Measurements from ENCODE around the gene ERP29.
A peak's percentile ranks its signal among the peaks of the same experiment; 100 is the strongest.
"Not testable (repeated sequence)": the region's sequence is repeated elsewhere in the genome, so short reads cannot be mapped to it uniquely, and the experiment has no call there.

The ERP29 gene

DNA sequence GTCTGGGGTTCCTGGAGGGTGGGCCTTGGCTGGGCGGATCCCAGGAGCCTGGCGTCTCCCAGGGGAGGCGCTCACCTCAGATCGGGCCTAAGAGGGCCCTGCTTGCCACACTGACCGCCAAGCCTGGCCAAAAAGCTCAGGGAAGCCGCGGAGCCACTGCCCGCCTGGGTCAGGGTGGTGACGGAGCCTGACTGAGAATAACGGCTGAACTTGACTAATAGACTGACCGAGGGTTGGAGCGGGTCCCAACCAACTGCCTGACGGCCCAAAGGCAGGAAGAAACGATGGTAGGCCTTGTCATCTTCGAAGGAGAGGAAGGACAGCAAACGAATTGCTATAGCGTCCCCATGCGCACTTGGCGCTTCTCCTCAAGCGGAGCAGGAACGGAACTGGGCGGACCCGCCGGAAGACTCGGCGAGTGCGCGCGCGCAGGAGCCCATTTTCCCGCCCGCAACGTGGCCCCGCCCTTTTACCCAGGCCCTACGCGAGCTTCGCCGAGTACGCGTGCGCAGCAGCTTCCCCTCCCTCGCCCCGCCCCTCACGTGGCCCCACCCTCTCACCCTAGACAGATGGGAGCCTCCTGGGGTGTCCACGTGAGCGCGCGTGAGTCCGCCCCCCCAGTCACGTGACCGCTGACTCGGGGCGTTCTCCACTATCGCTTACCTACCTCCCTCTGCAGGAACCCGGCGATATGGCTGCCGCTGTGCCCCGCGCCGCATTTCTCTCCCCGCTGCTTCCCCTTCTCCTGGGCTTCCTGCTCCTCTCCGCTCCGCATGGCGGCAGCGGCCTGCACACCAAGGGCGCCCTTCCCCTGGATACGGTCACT is at the start of gene ERP29, which contains the start of gene TMEM116:
ERP29 (plus strand) TSS at position 652 of the 826 bp plus-strand sequence; CDS start at position 692, 40 bp downstream.
TMEM116 (minus strand) TSS at position 391 of the 826 bp plus-strand sequence. CDS start 7,895 bp downstream, outside the sequence.
- DNase-seq: peak; percentile 92

DNA sequence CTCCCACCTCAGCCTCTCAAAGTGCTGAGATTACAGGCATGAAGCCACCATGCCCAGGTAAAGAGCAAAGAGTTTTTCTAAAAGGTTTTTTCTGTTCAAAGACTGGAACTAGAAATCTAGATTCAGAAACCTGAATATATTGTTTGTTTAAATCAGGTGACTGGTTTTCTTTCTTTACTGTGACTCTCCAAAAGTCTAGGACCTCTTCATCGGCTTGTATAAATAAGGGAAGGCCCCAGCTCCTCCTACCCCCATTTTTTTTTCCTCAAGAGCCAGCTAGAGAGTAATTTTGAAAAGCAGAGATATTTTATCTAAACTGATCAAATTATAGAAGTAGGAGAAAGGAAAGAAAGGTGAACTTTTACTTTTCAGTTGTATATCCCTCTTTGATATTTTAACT is 48.3 kb upstream of the ERP29 start:
- DNase-seq: no peak

DNA sequence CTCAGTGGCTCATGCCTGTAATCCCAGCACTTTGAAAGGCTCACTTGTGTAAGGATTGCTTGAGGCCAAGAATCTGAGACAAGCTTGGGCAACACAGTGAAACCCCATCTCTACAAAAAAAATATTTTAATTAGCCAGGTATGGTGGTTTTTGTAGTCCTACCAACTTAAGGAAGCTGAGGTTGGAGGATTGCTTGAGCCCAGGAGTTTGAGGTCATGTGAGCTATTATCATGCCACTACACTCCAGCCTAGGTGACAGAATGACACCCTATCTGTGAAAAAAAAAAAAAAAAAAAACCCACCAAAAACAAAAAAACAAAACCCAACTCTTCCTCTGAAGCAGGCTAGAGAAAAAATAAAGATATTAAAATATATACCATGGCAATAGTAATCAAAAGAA is 41.4 kb upstream of the ERP29 start:
- no peak for DNase-seq

DNA sequence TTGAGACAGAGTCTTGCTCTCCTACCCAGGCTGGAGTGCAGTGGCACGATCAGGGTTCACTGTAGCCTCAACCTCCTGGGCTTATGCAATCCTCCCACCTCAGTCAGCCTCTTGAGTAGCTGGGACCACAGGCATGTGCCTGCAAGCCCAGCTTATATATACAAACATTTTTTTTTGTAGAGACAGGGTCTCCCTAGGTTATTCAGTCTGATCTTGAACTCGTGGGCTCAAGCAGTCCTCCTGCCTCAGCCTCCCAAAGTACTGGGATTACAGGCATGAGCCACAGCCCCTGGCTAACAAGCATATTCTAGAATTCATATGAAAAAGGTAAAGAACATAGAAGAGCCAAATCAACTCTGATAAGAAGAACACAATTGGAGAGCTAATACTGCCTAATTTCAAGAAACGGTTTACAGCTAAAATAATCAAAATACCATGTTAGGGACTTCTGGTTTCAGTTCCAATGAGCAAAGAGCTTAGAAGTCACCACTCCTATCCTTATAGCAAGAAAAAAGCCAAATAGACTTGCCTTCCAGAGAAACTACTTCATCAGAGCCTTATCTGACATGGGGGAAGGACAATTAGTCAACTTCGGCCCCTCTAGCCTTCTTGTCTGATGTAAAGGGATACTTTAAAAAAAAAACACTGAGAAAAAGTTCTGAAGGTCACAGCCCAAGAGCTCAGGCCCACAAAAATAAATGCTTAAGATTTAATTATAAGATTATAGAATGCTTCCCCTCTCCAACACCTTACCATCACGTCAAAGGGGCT is 37.9 kb upstream of the ERP29 start:
- no peak for DNase-seq

DNA sequence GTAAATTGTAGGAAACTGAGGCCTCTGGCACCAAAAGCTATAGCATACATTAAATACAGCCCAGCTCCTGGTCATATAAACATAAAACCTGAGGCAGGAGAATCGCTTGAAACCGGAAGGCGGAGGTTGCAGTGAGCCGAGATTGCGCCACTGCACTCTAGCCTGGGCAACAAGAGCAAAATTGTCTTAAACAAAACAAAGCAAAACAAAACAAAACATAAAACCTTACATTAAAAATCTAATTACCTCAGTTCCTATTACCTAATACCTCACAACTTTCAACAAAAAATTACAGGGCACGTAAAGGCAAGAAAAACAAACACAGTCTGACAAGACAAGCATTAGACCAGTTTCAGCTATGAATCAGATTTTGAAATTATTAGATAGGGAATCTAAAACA is 36.9 kb upstream of the ERP29 start:
- no peak for DNase-seq

DNA sequence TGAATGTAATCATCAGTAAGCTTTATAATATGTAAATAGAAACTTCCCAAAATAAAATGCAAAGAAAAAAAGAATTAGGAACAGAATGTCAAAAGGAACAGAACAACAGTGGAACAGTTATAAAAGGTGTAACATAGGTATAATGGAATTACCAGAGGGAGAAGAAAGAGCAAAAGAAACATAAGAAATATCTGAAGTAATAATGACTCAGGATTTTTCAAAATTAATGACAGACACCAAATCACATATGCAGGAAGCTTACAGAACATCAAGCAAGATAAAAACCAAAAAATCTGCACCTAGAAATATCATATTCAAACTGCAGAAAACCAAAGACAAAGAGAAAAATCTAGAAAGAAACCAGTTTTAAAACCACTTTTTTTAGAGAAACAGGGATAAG is 36.4 kb upstream of the ERP29 start:
- no peak for DNase-seq

DNA sequence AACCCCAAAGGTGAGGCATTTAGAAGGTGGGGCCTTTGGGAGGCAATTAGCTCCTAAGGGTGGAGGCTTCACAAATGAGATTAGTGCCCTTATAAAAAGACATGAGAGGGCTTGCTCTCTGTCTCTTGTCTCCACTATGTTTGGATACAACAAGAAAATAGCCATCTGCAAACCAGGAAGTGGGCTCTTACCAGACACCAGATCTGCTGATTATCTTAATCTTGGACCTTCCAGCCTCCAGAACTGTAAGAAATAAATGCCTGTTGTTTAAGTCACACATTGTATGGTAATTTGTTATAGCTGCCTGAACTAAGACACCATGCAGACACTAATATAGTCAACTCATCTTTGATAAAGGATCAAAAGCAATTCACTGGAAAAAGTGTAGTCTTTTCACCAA is 34.7 kb upstream of the ERP29 start:
- DNase-seq: no peak

DNA sequence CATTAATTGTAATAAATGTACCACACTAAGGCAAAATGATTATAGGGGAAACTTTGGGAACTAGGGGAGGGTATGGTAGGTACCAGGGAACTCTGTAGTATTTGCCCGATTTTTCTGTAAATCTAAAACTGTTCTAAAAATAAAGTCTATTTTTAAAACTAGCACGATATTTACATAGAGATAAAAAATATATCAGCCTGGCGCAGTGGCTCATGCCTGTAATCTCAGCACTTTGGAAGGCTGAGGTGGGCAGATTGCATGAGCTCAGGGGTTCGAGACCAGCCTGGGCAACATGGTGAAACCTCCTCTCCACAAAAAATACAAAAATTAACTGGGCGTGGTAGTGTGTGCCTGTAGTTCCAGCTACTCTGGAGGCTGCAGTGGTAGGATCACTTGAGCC is 32.6 kb upstream of the ERP29 start:
- no peak for DNase-seq

DNA sequence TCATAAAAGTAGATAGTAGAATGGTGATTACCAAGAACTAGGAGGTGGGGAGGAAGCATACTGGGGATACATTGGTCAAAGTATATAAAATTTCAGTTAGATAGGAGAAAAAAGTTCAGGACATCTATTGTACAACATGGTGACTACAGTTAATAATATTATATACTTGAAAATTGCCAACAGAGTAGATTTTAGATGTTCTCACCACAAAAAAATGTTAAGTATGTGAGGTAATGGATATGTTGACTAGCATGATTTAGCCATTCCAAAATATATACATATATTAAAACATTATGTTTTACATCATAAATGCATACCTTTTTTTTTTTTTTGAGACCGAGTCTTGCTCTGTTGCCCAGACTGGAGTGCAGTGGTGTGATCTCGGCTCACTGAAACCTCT is 31.2 kb upstream of the ERP29 start:
- DNase-seq: no peak

DNA sequence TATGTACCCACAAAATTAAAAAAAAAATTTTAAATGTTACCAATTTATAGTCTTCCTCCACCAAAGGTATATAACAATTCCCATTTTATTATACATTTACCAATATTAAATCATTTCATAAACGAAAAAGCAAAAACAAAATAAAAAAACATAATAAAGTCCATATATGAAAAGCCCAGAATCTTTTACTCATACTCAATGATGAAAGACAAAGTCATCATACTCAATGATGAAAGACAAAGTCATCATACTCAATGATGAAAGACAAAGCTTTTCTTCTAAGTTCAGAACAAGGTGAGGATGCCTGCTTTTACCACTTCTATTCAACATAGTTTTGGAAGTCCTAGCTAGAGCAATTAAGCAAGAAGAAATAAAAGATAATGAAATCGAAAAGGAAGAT is 28.4 kb upstream of the ERP29 start:
- no peak for DNase-seq

DNA sequence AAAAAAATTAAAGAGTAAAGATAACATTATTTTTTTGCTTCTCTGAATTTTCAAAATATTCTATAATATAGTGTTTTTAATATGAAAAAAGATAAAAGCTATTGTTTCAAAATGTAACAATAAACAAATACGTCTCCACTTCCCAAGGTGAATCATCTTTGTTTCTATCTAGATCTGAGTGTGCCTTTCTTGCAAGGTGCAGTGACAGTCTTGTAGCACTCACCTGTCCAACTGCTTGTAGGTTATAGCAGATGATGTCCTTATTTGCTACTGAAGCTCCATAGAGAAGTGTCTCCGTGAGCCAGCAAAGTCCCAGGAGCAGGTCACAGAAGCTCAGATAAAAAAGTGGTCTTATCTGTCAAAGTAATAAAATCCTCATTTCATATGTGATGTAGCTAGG is 21.7 kb upstream of the ERP29 start:
- DNase-seq: no peak

DNA sequence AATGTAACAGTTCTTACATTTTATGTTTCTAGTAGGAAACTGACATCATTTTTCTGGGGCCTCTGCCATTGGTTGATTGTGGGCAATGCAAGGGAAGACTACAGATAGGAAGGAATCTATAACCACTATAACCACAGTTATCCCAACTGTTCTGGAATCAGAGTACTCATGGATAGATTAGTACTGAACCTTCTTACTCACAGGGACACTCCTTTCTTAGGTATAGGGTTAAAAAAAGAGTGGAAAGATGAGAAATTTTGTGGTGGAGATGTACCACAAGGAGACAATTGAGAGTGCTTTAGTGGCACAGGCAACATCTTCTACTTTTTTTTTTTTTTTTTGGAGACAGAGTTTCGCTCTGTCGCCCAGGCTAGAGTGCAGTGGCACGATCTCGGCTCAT is 21.3 kb upstream of the ERP29 start:
- DNase-seq: no peak

DNA sequence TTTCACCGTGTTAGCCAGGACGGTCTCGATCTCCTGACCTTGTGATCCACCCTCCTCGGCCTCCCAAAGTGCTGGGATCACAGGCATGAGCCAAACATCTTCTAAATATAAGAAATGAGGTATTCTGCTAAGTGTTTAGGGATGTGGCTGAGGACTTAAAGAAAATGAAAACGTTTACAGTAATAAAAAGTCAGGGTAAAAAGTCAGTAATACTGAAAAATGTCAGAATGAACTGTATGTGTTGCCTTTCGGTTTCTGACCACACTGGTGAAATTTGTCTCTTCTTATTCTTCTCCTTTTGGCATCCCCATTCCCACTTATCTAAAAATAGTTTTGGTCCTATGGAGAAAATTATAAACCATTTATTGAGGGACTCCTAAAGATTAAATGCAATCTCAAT is 20.8 kb upstream of the ERP29 start:
- DNase-seq: no peak

DNA sequence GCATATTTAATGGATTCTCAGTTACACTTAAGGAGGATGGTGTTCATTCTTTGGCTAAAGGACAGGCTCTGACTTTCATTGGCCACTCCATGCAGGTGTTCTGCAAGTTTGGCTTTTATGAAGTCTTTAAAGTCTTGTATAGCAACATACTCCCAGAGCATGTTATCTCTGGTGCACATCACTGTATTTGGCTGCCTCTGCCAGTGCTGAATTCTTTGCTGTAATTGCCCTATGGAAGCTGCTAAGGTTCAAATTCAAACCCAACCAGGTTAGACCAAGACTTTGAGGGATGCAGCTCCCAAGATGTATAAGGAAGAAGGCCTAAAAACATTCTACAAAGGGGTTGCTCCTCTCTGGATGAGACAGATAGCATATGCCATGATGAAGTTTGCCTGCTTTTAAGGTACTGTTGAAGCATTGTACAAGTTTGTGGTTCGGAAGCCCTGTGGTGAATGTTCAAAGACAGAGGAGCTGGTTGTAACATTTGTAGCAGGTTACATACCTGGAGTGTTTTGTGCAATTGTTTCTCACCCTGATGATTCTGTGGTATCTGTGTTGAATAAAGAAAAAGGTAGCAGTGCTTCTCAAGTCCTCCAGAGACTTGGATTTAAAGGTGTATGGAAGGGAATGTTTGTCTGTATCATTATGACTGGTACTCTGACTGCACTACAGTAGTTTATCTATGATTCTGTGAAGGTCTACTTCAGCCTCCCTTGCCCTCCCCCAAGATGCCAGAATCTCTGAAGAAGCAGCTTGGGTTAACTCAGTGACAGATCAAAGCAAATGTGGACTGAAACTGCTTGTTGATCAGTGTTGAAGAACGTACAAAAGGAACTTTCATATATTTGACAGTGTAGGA is 19.7 kb upstream of the ERP29 start:
- DNase-seq: no peak

DNA sequence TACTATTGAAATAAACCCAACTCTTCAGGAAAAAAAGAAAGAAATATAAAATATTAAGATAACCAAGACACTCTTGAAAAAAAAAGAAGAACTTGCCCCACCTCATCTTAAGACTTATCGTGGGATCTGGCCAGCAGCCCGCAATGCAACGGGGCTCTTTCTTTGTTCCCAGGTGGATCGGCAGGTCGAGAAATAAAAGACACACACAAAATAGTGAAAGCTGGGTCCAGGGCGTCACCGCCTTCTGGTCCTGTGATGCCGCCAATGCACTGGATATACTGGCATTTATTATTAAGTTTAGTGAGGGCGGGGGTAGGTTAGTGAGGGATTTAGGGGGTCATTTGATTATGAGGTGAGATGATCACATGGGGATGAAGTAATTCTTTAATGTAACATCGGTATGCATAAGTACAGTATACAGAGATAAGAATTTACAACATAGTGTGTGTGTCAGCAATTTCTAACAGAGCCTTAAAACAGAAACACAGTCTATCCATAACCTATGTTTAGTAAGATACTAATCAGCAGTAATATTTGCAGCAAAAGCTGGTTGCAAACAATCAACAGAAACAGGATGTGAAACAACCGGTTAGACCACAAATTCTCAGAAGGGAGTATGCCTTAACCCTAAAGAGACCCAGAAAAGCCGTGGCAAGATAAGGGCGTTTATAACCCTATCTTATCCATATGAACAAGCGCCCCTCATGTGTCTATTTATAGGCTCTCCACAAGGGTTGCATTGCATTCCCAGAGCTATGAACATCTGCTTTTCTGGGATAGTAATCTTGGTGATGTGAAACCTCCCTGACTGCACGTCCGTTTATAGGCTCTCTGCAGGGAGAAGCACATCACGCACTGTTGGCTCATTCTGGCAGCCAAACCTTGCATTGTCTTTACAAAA is 18.8 kb upstream of the ERP29 start:
- DNase-seq: not testable (repeated sequence)

DNA sequence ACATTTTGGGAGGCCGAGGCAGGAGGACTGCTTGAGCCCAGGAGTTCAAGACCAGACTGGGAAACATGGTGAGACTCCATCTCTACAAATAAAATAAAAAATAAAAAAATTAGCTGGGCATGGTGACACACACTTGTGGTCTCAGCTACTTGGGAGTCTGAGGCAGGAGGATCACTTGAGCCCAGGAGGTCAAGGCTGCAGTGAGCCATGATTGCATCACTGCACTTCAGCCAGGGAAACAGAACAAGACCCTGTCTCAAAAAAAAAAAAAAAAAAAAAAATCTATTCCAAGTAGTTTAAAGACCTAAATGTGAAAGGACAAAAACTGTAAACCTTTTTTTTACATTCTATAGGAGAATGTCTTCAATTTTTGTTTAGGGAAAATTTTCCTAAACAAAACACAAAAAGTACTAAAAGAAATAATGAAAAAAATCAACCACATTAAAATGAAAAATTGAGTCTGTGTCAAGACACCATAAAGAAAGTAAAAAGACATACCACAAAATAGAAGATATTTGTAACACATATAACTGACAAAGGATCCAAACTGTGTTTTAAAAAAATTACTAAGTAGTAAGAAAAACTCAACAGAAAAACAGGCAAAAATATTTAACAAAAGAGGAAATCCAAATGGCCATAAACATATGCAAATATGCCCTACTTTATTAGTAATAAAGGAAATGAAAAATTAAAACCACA is 17.3 kb upstream of the ERP29 start:
- DNase-seq: no peak

DNA sequence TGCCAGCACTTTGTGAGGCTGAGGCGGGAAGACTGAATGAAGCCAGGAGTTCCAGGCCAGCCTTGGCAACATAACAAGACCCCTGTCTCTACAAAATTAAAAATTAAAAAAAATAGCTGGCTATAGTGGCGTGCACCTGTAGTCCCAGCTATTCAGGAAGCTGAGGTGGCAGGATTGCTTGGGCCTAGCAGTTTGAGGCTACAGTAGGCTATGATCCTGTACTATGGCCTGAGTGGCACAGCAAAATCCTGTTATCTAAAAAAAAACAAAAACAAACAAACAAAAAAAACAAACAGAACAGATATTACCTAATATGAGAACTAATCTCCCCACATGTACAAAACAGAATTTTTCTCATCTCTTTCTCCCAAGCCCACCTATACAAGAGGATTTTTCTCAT is 15.9 kb upstream of the ERP29 start:
- no peak for DNase-seq

DNA sequence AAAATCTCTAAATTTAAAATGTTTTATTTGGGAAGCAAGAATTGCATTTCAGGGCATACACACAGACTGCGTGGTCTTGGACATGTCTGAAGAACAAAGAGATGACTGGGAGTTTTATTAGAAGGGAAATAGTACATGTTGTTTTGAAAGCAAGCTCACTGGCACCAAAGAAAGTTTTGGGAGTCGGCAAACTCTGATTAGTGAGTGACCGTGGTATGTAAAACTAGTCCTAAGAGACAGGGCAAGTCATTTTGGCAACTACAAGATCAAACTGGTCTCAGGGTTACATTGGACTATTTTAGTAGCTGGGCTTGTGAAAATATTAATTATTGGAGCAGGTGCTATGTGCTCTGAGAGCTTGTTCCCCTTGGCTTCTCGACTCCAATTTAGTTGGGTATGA is 15.2 kb upstream of the ERP29 start:
- no peak for DNase-seq

DNA sequence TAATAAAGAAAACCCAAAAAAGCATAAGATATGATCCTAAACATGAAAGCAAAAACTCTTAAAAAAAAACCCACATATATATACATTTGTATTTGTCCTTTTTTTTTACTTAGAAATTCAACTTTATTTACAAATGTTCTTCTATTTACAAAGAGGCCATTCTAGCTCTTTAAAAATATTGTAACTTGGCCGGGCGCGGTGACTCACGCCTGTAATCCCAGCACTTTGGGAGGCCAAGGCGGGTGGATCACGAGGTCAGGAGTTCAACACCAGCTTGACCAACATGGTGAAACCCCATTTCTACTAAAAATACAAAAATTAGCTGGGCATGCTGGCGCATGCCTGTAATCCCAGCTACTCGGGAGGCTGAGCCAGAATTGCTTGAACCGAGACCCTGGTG is 14.1 kb upstream of the ERP29 start:
- DNase-seq: not testable (repeated sequence)

DNA sequence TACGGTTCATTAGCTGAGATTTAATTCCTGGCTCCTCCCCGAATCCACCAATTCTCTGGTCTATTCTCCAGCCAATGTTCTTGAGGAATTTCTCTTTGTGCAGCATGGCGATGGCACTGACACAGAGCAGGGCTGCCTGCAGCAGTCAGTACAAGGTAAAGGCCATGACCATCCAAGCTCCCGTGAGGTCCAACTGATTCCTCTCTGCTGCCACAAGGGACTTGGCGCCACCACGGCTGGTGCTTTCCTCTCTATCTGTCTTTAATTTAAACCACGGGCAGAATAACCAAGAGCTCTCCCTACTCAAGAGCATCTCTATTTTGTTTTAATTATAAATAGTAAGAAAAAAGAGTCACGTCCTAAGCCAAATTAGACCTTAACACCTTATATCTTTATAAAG is 12.4 kb upstream of the ERP29 start:
- DNase-seq: no peak

DNA sequence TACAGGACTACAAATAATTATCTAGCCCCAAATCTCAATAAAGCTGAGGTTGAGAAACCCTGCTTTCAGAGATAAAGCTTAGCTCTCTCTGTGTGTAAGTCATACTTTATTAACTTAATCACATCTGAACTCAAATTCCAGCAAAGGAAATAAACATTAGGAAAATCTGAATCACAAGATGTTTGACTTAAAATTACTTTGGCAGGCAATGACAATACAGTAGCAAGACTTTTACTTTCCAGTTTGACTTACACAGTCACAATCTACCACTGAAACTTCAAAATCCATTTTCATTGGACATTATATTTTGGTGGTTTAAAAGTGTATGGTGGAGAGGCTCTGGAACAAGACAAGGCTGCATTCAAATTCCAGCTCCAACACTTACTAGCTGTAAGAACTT is 11.7 kb upstream of the ERP29 start:
- no peak for DNase-seq

DNA sequence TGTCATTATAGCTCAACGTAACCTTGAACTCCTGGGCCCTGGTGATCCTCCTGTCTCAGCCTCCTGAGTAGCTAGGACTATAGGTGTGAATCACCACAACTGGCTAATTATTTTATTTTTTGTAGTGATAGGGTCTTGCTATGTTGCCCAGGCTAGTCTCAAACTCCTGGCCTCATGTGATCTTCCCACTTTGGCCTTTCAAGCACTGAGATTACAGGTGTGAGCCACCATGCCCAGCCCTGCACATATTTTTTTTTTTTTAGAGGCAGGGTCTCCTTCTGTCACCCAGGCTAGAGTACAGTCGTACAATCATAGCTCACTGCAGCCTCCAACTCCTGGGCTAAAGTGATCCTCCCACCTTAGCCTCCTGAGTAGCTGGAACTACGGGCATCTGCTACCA is 9.2 kb upstream of the ERP29 start:
- DNase-seq: no peak
